Left cardiac atrium (tissue), 4 donors: ENCODE data around the gene MED13L. TPM values are rescaled to one million over a fixed set of nuclear protein-coding genes. Genes with fewer than 3 reads are reported as not detected.

Experiments used
- ATAC-seq, 2 donors: fragments of 200-7000 bp; cut with Tn5 transposase; one replicate each; pipeline ENCODE4 v1.9.1; 2020; ENCODE audit warnings: mild to moderate bottlenecking in 2 of 2, moderate library complexity in 2 of 2
- DNase-seq: peaks from one replicate; pipeline ENCODE4 v3.0.0-alpha.2; 2020
- intact Hi-C, 2 donors: fragments of 100-400 bp; cut with DNase I; formaldehyde crosslinking; loops; one replicate each; pipeline versions ENCODE4 v1.14.1 to v1.15.1; 2022 to 2023
- microRNA-seq, 2 donors: library from miRNA; unstranded; fragments of <30 nt; microRNA quantifications; one replicate each; pipeline ENCODE4 v1.2.0, GENCODE V29; 2020
- total RNA-seq, 2 donors: library from RNA; stranded (reverse); fragmentation: NEBNext Ultra II Directional; extraction: Animal tissue kit (Norgen Biotek cat#: 25700); gene quantifications; one replicate each; pipeline ENCODE4 v1.2.1, GENCODE V29; 2021
- donor health status: DM: no; HTN: yes; CAD: no.
- donor health status: DM: no; HTN: yes; CAD: no; lungs with severe emphysema.
- donor health status: DM: yes; HTN: yes; CAD: no.
- donor health status: Dilated cardiomyopathy.

Gene MED13L
- total RNA-seq, 2 donors from 2014 or later = 66.0 to 68.3 TPM

DNA sequence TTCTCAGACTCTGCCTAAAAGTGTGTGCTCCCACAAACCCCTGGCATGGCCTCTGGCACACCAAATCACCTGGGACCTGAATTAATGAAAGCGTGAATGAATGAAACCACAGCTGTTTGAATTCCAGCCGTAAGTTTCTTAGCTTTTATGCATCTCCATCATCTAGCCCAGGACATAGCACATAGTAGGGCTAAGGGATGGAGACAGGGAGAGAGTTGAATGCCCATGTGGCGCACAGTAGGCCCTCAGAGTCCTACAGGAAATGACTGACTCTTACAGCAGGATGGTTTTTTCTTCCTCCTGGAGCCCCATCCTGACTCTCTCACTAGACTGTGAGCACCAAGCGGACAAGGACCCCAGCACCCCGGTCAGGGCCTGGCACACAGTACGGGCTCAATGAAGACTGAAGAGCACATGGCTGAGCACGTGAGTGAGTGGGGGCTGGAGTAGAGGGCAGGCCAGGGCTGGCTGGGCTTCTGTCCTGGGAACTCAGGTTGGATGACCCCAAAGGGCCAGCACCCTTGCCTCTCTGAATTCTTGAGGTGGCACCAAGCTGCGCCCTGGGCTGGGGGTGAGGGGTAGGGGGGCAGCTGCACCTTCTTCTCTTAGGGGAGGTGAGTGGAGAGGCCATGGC lies 351.3 kb downstream of the MED13L start:
- intact Hi-C loops = no loop called here
- DNase-seq (no peak), ATAC-seq (no peak)

- intact Hi-C loops = no loop called here
- ATAC-seq (no peak), DNase-seq (no peak)
These were observed 353.6 kb downstream of the MED13L start for GRCh38 chr12:115923851-115924250.

DNA sequence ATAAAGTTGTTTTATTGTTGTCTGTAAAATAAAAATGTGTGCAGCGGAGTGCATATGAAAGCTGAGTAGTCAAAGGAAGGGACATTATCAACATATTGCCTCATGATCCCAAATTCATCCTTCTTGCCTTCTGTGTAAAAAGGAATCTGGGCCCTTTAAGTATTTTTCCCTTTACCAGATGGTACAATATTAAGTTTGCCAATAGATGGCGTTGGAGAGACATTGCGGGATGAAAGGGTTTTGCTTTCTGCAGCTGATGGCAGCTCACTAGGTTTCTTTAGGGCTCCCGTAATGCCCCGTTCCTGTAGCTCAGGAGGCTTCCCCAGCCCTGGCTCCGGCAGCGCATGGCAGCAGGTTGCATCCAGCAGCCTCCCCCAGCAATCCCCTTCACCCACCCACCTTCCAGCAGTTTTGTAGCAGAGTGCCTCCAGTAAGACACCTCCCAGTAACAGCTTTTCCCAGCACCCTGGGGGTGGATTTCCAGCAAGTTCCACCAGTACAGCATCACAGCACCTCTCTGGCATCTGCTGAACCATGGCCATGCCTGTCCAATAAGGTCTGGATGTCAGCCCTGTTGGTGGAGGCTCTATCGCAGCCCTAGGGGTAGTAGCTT lies 354.4 kb downstream of the MED13L start:
- intact Hi-C loops = no loop called here

DNA sequence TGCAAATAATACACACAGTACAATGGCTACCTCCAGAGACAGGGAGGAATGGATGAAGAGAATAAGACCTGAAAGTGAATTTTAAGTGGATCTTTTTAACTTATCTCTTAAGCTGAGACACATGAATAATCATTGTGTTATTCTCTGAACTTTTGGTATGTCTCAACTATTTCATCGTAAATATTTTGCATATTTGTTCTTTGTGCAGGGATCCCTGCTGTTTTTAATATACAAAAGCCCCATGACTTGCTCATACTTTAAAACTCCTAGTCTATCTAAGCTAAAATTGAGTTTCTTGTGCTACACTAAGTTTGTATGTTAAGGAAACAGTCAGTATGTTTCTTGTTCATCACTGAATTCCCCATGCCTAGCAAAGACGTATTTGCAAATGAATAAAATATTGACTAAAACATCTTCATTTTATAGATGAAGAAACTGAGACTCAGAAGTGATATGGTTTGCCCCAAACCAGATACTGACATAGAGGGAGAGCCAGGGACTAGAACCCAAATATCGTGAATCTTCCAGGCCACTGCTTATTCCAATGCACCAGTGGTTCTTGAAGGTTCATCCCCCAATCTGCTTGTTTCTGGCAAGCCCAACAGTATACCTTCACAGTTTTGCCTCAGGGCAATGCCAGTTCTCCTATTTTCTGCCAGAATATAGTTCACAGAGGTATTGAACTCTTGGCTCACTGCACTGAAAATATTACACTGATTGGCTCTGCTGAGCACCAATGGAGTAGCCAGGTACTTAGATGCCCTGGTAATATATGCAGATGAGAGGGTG lies 356.9 kb downstream of the MED13L start:
- intact Hi-C loops = no loop called here
- ATAC-seq = no peak
- DNase-seq = no peak

More for the DNA sequence above, 354.4 kb downstream of the MED13L start:
- no peak for ATAC-seq
- DNase-seq = no peak

- intact Hi-C loops = loop anchor here (5.0 to 10.0 kb wide), 2 partner anchors 166 to 1944 kb away; no protein-coding TSS in a partner anchor
- DNase-seq (no peak), ATAC-seq (no peak)
These were observed 358.7 kb downstream of the MED13L start for GRCh38 chr12:115918763-115919162.

DNA sequence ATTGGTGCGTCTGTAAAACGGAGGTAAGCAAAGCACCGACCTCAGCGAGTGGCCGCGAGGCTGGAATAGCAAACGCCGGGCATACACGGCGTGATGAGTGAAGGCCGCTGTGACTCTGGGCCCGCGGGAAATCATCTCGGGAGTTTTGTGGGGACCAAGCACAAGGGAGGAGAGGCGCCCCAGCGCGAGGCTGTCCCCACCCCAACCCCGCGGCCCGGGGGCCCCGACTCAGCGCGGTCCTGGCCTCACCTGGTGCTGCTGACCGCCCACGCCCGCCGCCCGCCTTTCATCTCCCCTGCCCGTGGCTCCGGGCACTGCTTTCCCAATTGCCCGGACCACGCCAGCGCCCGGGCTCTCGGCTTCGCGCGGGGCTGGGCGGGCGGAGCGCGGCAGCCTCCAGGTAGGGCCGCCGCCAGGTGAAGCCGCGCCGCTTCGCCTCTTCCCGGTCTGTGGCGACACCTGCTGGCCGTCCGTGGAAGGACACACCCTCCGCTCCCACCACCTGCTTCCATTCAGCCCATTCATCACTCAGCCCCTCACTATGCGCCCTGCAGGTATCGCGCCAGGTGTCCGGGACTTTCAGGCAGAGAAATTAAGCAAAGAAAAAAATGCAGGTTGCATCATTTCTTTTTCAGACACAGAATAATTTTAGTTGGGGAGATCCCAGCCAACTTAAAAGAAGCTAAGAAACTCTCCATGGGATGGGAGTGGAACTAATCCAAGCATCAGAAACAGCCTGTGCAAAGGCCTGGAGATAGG lies 360.4 kb downstream of the MED13L start:
- intact Hi-C loops = loop anchor here (1.0 to 10.0 kb wide), 4 partner anchors 165 to 1942 kb away; no protein-coding TSS in a partner anchor
- DNase-seq = peak; percentile 50
- ATAC-seq = peak; percentile 74 to 81

- DNase-seq (no peak), ATAC-seq (no peak)
- intact Hi-C loops = loop anchor here in 1 of 2 donors (10.0 kb wide), 1 partner anchor 1939 kb away; no protein-coding TSS in a partner anchor
These were observed 363.4 kb downstream of the MED13L start for GRCh38 chr12:115914122-115914521.

DNA sequence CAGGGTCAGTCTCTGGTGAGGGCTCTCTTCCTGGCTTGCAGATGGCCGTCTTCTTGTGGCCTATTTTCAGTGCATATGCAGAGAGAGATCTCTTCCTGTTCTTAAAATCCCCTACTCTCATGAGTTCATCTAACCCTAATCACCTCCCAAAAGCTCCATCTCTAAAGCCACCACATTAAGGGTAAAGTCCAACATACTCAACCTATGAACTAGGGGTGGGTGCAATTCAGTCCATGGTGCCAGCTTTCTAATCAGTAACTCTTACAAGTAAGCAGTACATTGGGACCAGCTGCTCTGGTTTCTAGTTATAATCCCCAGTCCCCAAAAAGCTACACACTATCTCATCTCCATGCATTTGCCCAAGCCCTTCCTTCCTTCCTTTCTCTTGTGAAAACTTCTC lies 365.1 kb downstream of the MED13L start:
- intact Hi-C loops = loop anchor here in 1 of 2 donors (10.0 kb wide), 1 partner anchor 1938 kb away; no protein-coding TSS in a partner anchor
- no peak for DNase-seq
- no peak for ATAC-seq

DNA sequence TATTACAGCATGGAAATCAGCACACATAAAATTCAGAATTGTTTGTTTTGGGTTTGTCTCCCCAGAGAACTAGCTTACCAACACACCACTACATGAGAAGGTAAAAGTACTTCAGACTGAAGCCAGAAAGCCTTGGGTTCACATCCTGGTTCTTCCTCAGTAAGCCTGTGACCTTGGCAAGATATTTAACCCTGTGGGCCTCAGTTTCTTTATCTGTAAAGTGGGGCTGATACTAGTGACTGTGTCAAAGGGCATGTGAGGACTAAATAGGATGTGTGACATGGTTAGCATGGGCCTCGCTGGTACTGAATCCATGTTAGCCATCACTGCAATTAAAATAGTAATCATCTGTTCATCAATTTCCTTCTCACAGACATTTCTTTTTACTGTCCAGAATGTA lies 366.1 kb downstream of the MED13L start:
- intact Hi-C loops = loop anchor here in 1 of 2 donors (10.0 kb wide), 1 partner anchor 1937 kb away; no protein-coding TSS in a partner anchor
- no peak for ATAC-seq

GRCh38 chr12:115910057-115910456 lies 367.4 kb downstream of the MED13L start:
- no peak for ATAC-seq
- DNase-seq = no peak
- intact Hi-C loops = loop anchor here in 1 of 2 donors (10.0 kb wide), 1 partner anchor 1935 kb away; no protein-coding TSS in a partner anchor

More for the DNA sequence above, 366.1 kb downstream of the MED13L start:
- no peak for DNase-seq

Small RNA genes within 50 kb of the gene (microRNA-seq; reads per million reads assigned to microRNA genes)
- 0 reads per million in 2 donors for gene MIR620
